OCI-LY7 (cell line): ENCODE results near the gene MACROD2. TPM values are rescaled to one million over a fixed set of nuclear protein-coding genes. Genes with fewer than 3 reads are reported as not detected.

Experiments
- BruUV-seq: library from RNA; stranded (reverse); fragments of 400-500 nt; replicated peaks from 2 replicates; lab custom pipeline; 2021; lab: Mats Ljungman, UMichigan
- CTCF ChIA-PET: fragments of 300-600 bp; sonication (Branson Sonifier 250); formaldehyde crosslinking; loops from one replicate; lab custom pipeline; 2022; ENCODE audit warnings: antibody characterized with exemption; ENCODE audit not compliant: unreplicated experiment; lab: Charles Lee
- POLR2A ChIA-PET: fragments of 300-600 bp; sonication (Branson Sonifier 250); formaldehyde crosslinking; loops from one replicate; lab custom pipeline; 2022; ENCODE audit warnings: antibody characterized with exemption; lab: Charles Lee
- DNase-seq: peaks from one replicate; pipeline ENCODE4 v3.0.0-alpha.2; 2015; ENCODE audit warnings: low spot score
- H2AFZ ChIP-seq: fragments of 200-600 bp; sonication (generic), shearing (Covaris generic); 2 replicates; pipeline ENCODE4 v1.6.1; 2014; ENCODE audit warnings: mild to moderate bottlenecking, antibody characterized with exemption, low read length, moderate library complexity
- H3K27ac ChIP-seq: fragments of 200-600 bp; sonication (generic); 2 replicates; pipeline ENCODE4 v1.5.1; 2014; ENCODE audit warnings: mixed run types, low read depth, mild to moderate bottlenecking, moderate library complexity, low read length, inconsistent platforms; ENCODE audit not compliant: poor library complexity, severe bottlenecking
- H3K36me3 ChIP-seq: fragments of 200-600 bp; sonication (generic); 2 replicates; pipeline ENCODE4 v1.6.1; 2014; ENCODE audit warnings: mild to moderate bottlenecking, antibody characterized with exemption, low read length, moderate library complexity, mixed read lengths; ENCODE audit not compliant: insufficient read depth
- H3K4me1 ChIP-seq: fragments of 200-600 bp; sonication (generic); 2 replicates; pipeline ENCODE4 v1.5.1; 2014; ENCODE audit warnings: mild to moderate bottlenecking, low read length; ENCODE audit not compliant: insufficient read depth, poor library complexity, severe bottlenecking
- H3K4me2 ChIP-seq: fragments of 200-600 bp; sonication (generic); 2 replicates; pipeline ENCODE4 v1.6.1; 2014; ENCODE audit warnings: mild to moderate bottlenecking, low read length
- H3K4me3 ChIP-seq: fragments of 200-600 bp; sonication (generic); 2 replicates; pipeline ENCODE4 v1.5.1; 2014; ENCODE audit warnings: mild to moderate bottlenecking, low read depth, low read length; ENCODE audit not compliant: poor library complexity, severe bottlenecking
- H3K79me2 ChIP-seq: fragments of 200-600 bp; sonication (generic); 2 replicates; pipeline ENCODE4 v1.6.1; 2016; ENCODE audit warnings: low read depth, mild to moderate bottlenecking, low read length, moderate library complexity, mixed read lengths; ENCODE audit not compliant: insufficient read depth
- H3K9me2 ChIP-seq: fragments of 200-600 bp; sonication (generic); 2 replicates; pipeline ENCODE4 v1.6.1; 2016; ENCODE audit warnings: mild to moderate bottlenecking, low read length, mixed read lengths; ENCODE audit not compliant: insufficient read depth
- H3K9me3 ChIP-seq: fragments of 200-600 bp; sonication (generic); 2 replicates; pipeline ENCODE4 v1.6.1; 2014; ENCODE audit warnings: mild to moderate bottlenecking, mixed run types, low read length, mixed read lengths
- H4K20me1 ChIP-seq: fragments of 200-600 bp; sonication (generic); 2 replicates; pipeline ENCODE4 v1.6.1; 2014; ENCODE audit warnings: mild to moderate bottlenecking, antibody characterized with exemption, low read length, moderate library complexity, mixed read lengths; ENCODE audit not compliant: insufficient read depth
- EZH2phosphoT487 ChIP-seq: fragments of 200-600 bp; sonication (generic); IDR thresholded peaks from 2 replicates; pipeline ENCODE4 v1.6.1; 2018; ENCODE audit warnings: low read depth, borderline replicate concordance, mild to moderate bottlenecking, mixed run types, antibody characterized with exemption, low read length, moderate library complexity, mixed read lengths
- intact Hi-C: fragments of 100-400 bp; cut with micrococcal nuclease; formaldehyde crosslinking; loops from one replicate; pipeline ENCODE4 v1.10.0; 2022; ENCODE audit not compliant: unreplicated experiment
- total RNA-seq, 2 experiments: library from RNA; depleted of rRNA in 1 of 2; stranded (reverse); fragments of >200 nt in 1 of 2; shearing (Covaris generic) in 1 of 2; gene quantifications; 2 replicates each; pipeline ENCODE4 v1.2.3, GENCODE V29; 2014 to 2022
- TF ChIP-seq, protein P1 (sequence below): fragments of 200-600 bp; sonication (generic); conservative IDR thresholded peaks from 2 replicates; pipeline ENCODE4 v1.5.1; 2014; ENCODE audit warnings: mild to moderate bottlenecking, antibody characterized with exemption, low read length, moderate library complexity, mixed read lengths

Gene MACROD2
- total RNA-seq, 2 experiments from 2014 or later = 0.09 to 4.5 TPM

GRCh38 chr20:15494851-15495250, 1499.5 kb downstream of the MACROD2 start:
- no peak for TF ChIP-seq EZH2phosphoT487
- TF ChIP-seq, protein P1, sequence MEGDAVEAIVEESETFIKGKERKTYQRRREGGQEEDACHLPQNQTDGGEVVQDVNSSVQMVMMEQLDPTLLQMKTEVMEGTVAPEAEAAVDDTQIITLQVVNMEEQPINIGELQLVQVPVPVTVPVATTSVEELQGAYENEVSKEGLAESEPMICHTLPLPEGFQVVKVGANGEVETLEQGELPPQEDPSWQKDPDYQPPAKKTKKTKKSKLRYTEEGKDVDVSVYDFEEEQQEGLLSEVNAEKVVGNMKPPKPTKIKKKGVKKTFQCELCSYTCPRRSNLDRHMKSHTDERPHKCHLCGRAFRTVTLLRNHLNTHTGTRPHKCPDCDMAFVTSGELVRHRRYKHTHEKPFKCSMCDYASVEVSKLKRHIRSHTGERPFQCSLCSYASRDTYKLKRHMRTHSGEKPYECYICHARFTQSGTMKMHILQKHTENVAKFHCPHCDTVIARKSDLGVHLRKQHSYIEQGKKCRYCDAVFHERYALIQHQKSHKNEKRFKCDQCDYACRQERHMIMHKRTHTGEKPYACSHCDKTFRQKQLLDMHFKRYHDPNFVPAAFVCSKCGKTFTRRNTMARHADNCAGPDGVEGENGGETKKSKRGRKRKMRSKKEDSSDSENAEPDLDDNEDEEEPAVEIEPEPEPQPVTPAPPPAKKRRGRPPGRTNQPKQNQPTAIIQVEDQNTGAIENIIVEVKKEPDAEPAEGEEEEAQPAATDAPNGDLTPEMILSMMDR = no peak
- no peaks in the 10 kb centered on the region for H3K4me1 ChIP-seq
- no peaks in the 10 kb centered on the region for H4K20me1 ChIP-seq
- no peak overlapping the region for H3K4me2 ChIP-seq
- BruUV-seq = no TSS peak
- no peaks in the 10 kb centered on the region for H3K9me2 ChIP-seq
- H3K79me2 ChIP-seq = no peaks in the 10 kb centered on the region
- H3K36me3 ChIP-seq = no peaks in the 10 kb centered on the region
- CTCF ChIA-PET = no interaction called here
- H3K27ac ChIP-seq = no peak overlapping the region
- H3K4me3 ChIP-seq = no peak overlapping the region
- intact Hi-C loops = no loop called here
- POLR2A ChIA-PET = interaction anchor here (0.5 to 0.7 kb wide), 2 partner anchors 138 to 1269 kb away, joined by 3 read pairs; no protein-coding TSS in a partner anchor
- H3K9me3 ChIP-seq = no peaks in the 10 kb centered on the region
- DNase-seq = no peak
- H2AFZ ChIP-seq = no peak overlapping the region

DNA sequence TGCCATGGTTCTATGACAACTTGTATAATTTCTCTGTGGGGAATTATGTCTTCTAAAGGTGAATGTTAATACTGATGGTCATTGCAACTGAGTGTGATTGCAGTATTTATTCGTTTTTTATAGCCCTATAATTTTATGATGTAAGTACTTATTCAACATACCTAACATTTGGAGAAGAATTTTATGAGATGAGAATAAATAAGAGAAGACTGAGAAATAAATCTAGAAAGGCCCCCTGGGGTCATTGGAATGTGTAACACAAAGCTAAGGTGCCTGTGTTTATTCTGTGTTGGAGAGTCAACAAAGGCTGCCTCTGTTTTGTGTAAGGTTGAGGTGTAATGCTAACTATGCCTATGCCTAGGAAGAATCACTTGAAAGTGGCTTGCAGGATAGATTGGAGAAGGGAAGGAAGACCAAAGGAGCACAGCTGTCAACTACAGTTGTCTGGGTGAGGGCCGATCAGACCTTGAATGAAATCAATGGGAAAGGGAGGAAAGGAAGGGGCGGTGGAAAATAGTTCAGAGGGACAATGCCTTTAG, 1501.3 kb downstream of the MACROD2 start:
- Histone ChIP-seq H3K36me3 (no peaks in the 10 kb centered on the region), H3K9me2 (no peaks in the 10 kb centered on the region), H3K4me1 (no peaks in the 10 kb centered on the region), H3K27ac (no peak overlapping the region), H4K20me1 (no peaks in the 10 kb centered on the region), H3K4me2 (no peak overlapping the region), H3K79me2 (no peaks in the 10 kb centered on the region), H2AFZ (no peak overlapping the region), H3K4me3 (no peak overlapping the region), H3K9me3 (no peaks in the 10 kb centered on the region)
- POLR2A ChIA-PET = interaction anchor here (0.7 kb wide), 1 partner anchor 190 kb away, joined by 3 read pairs; no protein-coding TSS in a partner anchor
- CTCF ChIA-PET = no interaction called here
- BruUV-seq = no TSS peak
- no peak for DNase-seq
- TF ChIP-seq EZH2phosphoT487 = no peak
- TF ChIP-seq, protein P1 = no peak
- intact Hi-C loops = no loop called here

DNA sequence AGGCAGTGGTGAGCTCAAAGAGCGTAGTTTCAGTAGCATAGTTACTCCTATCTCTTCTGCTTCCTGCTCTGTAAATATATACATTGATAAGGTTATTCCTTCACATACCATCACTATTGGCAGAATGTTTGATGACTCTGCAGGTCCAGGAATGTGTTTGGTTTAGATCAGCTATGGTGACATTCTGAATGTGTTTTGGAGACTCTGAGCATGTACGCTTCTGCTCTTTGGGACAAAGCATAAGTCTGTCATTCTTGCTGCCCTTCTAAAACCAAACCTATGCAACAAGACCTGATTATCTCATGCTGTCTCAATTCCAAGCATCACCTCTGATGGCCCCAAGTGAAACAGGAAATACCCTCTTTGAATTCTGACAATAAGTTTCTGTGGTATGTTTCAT, 1503.6 kb downstream of the MACROD2 start:
- DNase-seq = no peak
- H3K4me2 ChIP-seq = no peak overlapping the region
- BruUV-seq = no TSS peak
- POLR2A ChIA-PET = no interaction called here
- H4K20me1 ChIP-seq = no peaks in the 10 kb centered on the region
- no peaks in the 10 kb centered on the region for H3K79me2 ChIP-seq
- H3K27ac ChIP-seq = no peak overlapping the region
- no peaks in the 10 kb centered on the region for H3K4me1 ChIP-seq
- intact Hi-C loops = no loop called here
- TF ChIP-seq, protein P1 = no peak
- no peak for TF ChIP-seq EZH2phosphoT487
- no peak overlapping the region for H2AFZ ChIP-seq
- H3K9me3 ChIP-seq = no peaks in the 10 kb centered on the region
- CTCF ChIA-PET = no interaction called here
- H3K9me2 ChIP-seq = no peaks in the 10 kb centered on the region
- H3K36me3 ChIP-seq = no peaks in the 10 kb centered on the region
- H3K4me3 ChIP-seq = no peak overlapping the region
